ENCODE data around the gene TAPBPL.

TAPBPL gene

GRCh38 chr12:6437586-6437985, 14.3 kb upstream of the TAPBPL start:
- no peak for DNase-seq

GRCh38 chr12:6438345-6438744, 13.5 kb upstream of the TAPBPL start:
- no peak for DNase-seq

DNA sequence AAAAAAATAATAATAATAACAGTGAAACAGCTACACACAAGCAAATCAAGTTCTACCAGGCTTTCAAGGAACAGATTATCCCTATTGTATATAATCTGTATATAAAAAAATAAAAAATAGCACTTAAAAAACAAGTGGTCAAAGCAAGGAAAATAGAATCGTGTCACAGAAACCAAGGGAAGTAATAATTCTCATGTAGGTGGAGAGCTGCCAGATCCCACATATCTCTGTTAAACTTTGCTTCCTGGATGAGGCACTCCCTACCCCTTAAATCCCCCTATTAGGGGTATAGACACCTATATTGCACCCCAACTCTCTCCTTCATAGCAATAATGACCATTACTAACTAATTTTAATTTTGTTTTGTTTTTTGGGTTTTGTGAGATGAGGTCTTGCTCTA, 11.5 kb upstream of the TAPBPL start:
- DNase-seq = no peak

GRCh38 chr12:6442836-6443235, 9.0 kb upstream of the TAPBPL start:
- no peak for DNase-seq

GRCh38 chr12:6443361-6443983, 8.4 kb upstream of the TAPBPL start:
- no peak for DNase-seq

DNA sequence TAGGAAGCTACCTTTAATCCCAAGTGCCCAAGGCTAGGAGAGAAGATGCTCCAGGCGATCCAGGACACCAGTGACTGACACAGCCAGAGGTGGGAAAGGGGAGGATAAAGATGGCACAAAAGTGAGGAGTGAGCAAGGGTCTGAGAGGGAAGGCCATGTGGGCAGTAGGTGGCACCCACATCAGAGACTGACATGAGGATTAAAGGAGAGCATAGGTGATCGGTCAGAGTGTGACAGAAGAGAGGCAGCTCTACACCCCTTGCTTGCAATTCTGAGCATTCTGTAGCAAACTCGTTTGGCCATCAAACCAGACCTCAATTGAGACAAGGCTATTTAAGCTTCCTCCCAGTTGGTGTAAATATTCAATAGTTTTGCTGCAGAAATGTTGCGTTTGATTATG, 7.8 kb upstream of the TAPBPL start:
- no peak for DNase-seq

- DNase-seq = peak; percentile 54
These were observed 6.8 kb upstream of the TAPBPL start, which contains the start of gene CD27 for GRCh38 chr12:6444704-6445688. TSS of gene CD27 (plus strand) at chr12:6444955. CDS start at chr12:6445096, 141 bp downstream.

GRCh38 chr12:6450091-6450868, 1.6 kb upstream of the TAPBPL start:
- no peak for DNase-seq

- DNase-seq = no peak
These were observed 934 bp upstream of the TAPBPL start for GRCh38 chr12:6450869-6451347.

- no peak for DNase-seq
These were observed 552 bp downstream of the TAPBPL start for GRCh38 chr12:6452245-6452943.

- DNase-seq = no peak
These were observed 1.2 kb downstream of the TAPBPL start for GRCh38 chr12:6452944-6453630.

GRCh38 chr12:6457220-6457945, 5.5 kb downstream of the TAPBPL start:
- DNase-seq = no peak

GRCh38 chr12:6458281-6459003, 6.6 kb downstream of the TAPBPL start:
- DNase-seq = no peak

- DNase-seq = no peak
These were observed 7.1 kb downstream of the TAPBPL start for GRCh38 chr12:6459004-6459337.

GRCh38 chr12:6460751-6461371, 9.0 kb downstream of the TAPBPL start:
- DNase-seq = peak; percentile 52

DNA sequence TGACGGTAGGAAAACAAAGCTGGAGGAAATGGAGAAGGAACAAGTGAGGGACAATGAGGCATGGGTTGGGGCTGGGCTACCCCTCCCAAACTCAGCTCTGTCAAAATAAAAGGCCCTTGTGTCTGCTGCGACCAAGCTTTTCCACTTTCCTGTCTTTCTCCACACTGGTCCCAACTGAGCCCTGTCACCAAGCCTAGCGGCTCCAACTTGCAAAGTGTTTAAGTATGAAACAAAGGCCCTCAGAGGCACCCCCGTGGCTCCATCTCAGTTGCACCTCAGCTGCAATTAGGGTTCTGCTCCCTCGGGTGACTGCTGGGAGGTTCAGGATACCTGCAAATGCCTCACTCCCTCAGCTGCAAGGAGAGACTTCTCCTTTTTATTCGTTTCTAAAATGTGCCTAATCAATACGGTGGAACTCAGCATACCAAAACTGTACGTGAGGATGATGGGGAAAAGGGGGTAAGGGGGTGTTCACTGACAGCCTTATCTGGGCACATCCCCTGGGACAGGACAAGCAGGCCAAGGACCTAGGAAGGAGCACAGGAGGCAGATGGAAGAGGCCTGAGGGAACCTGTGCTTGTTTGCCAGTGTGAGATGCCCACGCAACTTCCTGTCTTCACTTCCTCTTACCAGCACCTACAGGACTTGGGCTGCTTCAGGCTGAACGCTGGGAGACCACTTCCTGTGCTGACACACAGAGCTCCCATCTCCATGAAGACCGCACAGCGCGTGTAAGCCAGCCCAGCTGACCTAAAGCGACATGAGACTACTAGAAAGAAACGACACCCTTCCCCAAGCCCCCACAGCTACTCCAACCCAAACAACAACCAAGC, 9.8 kb downstream of the TAPBPL start:
- peak; percentile 87 for DNase-seq

GRCh38 chr12:6462234-6462995, 10.6 kb downstream of the TAPBPL start:
- DNase-seq = no peak

DNA sequence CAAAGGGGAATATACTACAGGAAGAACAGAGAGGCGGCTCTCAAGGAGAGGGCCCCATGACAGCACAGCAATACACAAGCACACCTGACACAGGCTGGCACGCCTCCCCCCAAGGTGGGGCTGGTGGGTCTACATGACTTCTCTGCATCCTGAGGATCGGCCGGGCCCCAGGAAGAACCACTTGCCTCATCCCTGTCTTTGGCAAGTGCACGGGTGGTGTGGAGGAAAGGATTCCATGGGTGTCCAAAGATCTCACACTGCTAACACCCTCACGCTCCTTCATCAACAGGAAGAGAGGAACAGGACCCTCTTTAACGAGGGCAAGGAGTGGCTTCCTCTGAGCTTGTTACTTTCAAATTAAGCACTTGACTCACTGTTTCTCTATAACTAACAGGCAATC, 11.4 kb downstream of the TAPBPL start:
- DNase-seq = no peak

Measured in central memory CD4-positive, alpha-beta T cell (primary cell).